Activated CD4-positive, CD25-positive, alpha-beta regulatory T cell treated with anti-CD3 and anti-CD28 coated beads, Interleukin-2, amount 50 U/mL, for 16 hours (primary cell): Measurements from ENCODE around the gene FAM149B1.

Experiments used
- DNase-seq: peaks from one replicate; pipeline ENCODE4 v3.0.0-alpha.2; 2020; ENCODE audit warnings: low read depth, low spot score

The FAM149B1 gene

GRCh38 chr10:73264423-73264822 lies 96.5 kb downstream of the FAM149B1 start:
- DNase-seq: no peak

GRCh38 chr10:73281097-73281496 lies 113.2 kb downstream of the FAM149B1 start:
- no peak for DNase-seq

- no peak for DNase-seq
Observed at GRCh38 chr10:73287441-73287840, 119.5 kb downstream of the FAM149B1 start.

- DNase-seq: no peak
Observed at GRCh38 chr10:73289958-73290357, 122.0 kb downstream of the FAM149B1 start.

- no peak for DNase-seq
Observed at GRCh38 chr10:73293461-73293860, 125.5 kb downstream of the FAM149B1 start.
